Measurements from ENCODE around the gene TTYH2.
A peak's percentile ranks its signal among the peaks of the same experiment; 100 is the strongest.
"Not testable (repeated sequence)": the region's sequence is repeated elsewhere in the genome, so short reads cannot be mapped to it uniquely, and the experiment has no call there.

TTYH2 gene, protein sequence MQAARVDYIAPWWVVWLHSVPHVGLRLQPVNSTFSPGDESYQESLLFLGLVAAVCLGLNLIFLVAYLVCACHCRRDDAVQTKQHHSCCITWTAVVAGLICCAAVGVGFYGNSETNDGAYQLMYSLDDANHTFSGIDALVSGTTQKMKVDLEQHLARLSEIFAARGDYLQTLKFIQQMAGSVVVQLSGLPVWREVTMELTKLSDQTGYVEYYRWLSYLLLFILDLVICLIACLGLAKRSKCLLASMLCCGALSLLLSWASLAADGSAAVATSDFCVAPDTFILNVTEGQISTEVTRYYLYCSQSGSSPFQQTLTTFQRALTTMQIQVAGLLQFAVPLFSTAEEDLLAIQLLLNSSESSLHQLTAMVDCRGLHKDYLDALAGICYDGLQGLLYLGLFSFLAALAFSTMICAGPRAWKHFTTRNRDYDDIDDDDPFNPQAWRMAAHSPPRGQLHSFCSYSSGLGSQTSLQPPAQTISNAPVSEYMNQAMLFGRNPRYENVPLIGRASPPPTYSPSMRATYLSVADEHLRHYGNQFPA

DNA sequence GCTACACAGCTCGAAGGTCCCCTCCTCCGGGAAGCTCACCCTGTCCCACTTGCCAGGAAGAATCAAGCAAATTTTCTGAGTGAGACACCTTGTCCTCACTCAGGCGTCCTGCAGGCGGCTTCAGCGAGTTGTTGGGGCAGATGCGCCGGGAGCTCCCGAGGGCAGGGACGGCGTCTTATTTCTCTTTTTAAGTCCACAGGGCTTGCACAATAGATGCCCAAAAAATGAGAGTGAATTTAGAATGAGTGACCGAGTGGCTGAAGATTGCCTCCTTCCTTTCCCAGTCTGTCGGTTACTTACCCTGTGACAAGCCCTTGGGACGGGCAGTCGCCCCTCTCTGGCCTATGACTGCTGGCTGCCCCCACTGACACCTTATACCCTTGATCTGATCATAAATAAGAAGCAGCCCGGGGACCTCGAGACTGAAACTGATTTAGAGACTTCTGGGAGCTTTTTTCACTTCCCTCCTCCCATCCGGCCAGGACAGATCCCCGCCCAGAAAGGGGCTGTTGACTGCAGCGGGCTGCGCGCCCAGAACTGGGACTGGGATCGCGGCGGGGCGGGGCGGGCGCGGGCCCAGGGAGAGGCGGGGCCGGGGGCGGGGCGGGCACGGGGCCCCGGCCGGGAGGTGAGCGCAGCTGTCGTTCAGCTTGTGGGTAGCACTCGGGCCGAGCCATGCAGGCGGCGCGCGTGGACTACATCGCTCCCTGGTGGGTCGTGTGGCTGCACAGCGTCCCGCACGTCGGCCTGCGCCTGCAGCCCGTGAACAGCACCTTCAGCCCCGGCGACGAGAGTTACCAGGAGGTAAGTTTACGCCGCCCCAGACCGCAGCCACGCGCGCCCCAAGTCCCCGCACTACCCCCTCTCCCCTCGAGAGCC lies at the start of gene TTYH2:
TTYH2 (plus strand) TSS at position 659 of the 879 bp plus-strand sequence; CDS start at position 676, 17 bp downstream.
- peak; percentile 58 for DNase-seq

DNA sequence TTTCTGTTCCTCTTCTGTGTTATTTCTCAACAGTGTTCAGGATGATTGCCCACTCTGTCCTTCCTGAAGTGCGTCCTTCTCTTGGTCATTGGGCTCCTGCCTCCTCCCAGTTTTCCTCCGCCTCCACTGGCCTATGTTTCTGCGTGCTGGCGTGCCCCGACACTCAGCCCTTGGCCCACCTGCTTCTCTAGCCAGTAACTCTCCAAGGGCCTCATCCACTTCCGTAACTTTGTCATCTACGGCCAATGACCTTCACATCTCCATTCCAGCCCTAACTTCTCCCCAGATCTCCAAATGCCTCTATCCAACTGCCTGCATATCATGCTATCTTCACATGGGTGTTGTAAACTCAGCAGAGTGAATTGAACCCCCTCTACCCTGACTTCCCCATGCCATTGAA lies 49.5 kb upstream of the TTYH2 start:
- no peak for DNase-seq

DNA sequence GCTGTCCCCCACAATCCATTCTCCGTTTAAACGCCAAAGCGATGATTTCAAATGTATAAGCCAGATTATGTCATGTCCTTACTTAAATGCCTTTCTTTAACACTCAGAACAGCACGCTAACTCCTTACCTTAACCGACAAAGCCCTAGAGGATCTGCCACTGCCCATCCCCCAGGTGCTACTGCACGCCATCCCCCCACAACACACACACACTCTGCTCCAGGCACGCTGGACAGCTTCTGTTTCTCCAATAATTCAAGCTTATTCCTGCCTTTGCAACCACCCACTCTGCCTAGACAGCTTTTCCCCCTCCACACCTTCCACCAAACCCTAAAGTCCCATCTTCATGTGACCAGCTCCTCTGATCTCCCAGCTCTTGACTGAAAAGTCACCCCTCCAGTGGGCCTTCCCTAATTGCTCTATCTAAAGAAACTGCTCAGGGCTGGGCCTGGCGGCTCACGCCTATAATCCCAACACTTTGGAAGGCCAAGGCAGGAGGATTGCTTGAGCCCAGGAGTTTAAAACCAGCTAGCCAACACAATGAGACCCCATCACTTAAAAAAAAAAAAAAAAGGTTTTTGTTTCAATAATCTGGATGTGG lies 48.8 kb upstream of the TTYH2 start:
- no peak for DNase-seq

DNA sequence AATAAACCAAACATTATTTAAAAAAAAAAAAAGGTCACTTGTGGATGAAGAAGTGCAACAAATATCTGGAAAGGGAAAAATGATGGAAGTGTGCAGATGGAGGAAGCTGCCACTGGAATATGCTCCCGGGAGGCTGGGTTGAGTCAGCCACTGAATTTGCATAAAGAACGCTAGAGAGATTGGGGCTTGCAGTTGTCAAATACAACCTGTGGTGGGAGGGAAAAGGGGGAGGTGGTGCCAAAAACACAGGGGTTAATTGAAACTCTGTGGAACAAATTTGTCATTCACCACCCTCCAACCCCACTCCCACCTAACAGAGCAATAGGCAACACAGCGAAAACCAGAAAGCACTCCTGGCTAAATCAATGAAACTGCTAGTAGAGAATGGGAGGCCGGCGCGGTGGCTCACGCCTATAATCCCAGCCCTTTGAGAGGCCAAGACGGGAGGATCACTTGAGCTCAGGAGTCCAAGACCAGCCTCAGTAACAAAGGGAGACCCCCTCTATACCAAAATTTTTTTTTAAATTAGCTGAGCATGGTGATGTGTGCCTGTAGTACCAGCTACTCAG lies 47.5 kb upstream of the TTYH2 start:
- no peak for DNase-seq

DNA sequence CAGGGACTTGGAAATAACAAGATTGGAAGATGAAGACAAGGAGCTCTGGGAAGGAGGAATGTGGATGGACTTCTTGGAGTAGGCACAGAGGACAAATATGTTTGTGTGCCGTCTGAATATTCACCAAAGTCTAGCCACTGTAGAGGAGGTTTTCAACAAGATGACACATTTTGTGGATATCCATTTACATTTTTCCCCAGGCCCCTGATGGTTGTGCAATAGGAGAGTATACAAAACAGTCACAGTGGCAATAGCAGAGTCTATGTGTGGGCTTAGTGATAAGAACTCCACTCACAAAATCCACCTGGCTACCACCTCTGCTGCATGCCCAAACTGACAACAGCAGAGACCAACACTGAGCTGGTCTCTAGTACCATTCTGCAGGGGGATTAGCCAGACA lies 42.4 kb upstream of the TTYH2 start:
- no peak for DNase-seq

DNA sequence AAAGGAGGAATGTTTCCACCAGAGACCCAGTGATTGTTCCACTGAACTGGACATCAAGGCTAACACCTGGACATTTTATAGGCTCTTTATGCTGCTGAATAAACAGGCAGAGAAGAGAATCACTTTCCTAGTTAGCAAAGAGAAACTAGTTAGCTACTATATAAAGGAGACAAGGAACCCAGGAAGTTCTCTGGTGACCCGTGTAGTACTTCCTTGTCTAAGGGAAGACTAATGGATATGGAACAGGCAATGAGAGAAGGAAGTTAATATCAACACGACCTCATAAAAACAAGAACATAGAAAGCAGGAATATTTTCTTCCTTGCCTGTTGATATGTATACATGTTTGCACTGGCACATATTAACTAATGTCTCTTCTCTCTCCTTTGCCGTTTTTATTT lies 40.7 kb upstream of the TTYH2 start:
- no peak for DNase-seq

DNA sequence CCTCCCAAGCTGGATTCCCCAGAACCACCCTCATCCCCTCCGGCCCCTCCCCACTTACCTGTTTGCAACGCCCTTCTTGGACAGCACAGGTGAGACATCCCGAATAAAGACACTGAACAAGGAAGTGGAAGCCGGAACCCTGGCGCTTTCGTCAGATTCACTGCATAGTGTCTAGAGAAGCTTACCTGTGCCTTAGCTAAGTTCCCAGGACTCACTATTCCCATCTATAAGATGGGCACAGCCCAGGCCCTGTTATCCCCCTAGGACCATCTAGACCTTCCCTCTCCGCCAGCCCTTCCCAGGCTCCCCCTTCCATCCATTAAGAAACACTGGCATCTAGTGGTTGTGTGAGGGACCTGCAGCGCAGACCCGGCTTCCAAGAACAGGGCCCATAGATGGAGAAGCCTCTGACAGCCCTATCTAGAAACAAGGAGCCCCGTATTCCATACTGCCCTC lies 36.8 kb upstream of the TTYH2 start:
- peak; percentile 31 for DNase-seq

DNA sequence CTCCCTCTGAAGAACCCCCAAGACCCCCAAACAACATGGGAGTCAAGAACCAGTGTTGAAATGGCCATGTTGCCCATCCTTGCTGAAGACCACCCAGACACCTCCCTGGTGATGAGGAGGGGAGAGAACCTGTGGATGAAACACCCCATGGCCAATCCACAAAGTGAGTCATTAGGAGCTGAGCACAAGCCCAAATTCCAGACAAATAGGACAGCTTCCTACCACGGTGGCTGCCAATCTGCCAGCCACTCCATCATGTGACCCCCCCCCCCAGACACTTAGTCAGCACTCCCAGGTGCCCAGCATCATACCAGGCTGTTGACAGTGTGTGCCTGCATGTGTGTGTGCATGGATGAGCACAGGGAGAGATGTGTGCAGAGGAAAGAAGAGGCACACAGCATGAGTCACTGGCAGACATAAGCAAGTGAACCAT lies 36.3 kb upstream of the TTYH2 start:
- no peak for DNase-seq

DNA sequence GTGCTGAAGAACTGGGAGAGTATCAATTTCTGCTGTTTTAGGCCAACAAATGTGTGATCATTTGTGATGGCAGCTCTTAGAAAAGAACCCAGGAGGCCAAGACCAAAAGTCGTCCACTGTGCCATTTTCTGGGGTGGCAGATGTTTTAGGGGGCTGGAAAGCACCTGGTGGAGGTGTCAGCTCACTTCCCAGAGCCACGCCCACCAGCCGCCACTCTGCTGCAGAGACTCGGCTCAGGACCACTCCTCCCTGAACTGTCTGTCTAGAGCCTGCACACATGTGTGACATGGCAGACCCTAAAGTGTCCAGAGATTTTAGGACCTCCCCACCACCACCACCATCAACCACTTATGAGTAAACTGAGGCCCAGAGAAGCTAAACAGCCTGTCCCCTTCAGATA lies 33.8 kb upstream of the TTYH2 start:
- no peak for DNase-seq

DNA sequence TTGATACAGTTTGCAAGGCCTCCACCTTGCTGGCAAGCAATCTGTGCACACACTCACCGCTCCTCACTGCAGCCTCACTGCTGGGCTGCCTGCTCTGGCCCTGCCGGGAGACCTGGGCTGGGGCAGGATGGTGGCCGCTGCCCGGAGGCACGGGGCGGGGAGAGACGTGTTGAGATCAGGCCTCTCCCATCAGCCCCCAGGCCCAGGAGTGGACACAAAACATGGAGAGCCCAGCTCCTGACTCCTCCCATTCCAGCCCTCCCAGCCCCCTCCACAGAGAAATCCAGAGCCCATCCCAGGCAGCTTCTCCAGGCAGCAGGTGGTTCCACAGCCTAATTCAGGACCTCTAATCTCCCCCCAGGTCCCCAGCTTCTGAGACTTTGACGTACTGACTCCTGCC lies 33.0 kb upstream of the TTYH2 start:
- DNase-seq: no peak

DNA sequence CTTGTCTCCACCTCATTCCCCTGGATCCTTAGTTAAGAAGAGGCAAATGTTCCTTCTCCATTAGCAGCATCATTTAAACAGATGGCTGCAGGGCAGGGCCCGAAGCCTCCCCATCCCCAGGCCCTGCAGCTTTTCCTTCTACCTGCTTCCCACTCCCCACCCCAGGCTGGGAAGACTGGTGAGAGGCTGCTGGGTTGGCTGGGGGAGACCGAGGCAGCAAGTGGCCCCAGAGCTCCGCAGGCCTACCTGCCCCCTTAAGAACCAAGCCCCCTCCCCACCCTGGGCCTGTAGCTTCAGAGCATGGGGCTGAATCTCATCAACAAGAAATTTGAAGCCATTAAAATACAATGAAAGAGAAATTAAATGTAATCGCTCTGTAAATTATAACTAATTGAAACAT lies 32.0 kb upstream of the TTYH2 start:
- DNase-seq: no peak

DNA sequence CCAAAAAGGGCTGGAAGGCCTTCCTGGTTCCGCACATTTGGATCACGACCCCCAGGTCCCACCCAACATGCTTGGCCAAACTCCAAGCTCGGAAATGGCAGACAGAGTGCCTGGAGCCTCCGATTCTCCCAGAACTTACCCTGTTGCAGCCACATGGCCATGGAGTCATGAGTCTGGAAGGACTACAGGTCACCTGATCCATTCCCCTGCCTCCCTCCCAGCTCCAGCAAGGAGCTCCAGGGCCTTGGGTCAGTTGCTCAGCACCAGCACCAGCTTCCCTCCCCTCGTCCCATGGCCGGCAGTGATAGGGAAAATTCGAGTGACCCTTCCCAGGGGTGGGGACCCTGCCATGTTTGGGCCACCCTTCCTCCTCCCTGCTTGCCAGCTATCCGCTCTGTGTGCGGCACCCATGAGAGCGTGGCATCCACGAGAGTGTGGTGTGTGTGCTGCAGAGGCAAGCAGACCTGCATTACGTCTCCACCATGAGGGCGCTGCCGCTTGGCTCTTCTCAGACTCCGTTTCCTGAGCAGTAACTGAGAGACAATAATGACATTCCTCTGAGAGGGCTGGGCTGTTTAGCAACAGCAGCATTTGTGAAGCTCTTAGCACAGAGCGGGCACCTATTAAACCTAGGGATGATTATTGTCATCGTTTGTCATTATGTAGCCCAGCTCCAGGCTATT lies 31.2 kb upstream of the TTYH2 start:
- DNase-seq: no peak

DNA sequence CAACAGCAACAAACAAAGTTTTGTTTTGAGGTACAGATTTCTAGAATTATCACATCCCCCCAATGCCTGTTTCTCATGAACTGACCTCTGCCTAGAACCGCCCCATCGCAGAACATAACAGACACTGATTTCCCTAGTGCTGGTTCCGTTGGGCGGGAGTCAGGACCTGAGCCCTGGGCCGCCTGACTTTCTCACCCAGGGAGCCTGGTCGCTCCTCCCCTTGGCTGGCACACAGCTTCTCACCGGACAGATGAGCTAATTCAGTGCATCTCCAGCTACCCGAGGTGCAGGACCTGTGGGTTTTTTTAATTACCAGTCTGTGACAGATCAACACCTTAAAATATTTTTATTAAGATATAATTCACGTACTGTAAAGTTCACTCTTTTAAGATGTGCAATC lies 30.0 kb upstream of the TTYH2 start:
- DNase-seq: no peak

DNA sequence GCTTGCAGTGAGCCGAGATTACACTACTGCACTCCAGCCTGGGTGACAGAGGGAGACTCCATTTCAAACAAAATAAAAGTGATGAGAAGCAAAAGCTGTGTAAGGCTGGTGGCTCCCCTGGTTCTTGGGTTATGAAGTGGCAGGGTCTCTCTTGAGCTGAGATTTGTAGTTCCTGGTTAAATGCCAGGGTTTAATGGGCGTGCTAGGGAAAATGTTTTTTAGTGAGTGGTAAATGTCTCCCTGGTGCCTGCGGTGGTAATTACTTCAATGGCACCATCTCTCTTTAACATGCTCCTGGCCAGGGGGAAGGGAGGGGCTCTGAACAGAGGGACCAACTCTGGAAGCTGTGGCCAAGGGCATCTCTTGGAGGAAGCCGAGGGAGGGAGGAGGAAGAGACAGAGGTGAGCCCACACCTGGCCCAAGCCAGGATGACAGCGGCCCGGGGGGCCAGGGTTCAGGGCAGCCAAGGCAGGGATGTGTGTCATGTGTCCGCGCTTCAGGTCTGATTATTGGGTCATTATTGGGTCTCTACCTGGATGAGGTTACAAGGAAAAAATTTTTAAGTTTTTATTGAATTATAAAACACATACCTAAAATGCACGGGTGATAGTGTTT lies 27.7 kb upstream of the TTYH2 start:
- no peak for DNase-seq

DNA sequence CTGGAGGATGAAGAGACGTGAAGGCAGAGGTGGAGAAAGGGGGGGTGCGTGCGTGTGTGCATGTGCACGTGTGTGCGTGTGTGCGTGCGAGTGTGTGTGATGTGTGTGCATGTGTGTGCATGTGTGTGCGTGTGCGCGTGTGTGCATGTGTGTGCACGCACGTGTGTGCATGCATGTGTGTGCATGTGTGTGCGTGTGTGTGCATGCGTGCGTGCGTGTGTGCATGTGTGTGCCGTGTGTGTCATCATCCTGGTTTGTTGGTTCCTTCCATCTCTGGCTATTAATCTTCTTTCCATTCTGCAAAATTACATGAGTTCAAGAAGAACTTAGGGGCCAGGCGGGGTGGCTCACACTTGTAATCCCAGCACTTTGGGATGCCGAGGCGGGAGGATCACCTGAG lies 26.9 kb upstream of the TTYH2 start:
- DNase-seq: no peak

DNA sequence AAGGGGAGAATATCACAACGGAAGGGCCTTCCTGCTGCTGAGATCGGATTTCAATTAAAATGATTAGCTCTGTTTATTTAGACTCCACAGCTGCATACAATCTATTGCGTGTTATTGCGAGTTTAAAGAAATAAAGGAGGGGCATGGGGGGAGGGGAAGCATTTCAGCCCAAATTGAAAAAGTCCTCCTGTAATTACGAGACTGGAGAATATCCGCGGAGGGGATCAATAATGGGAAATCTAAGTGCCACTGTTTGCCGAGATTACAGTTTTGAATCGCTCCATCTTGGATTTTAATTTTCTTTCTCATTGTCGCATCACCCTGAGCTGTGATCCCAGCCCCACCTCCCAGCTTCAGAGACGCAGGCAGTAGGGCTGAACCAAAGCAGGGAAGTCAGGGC lies 25.6 kb upstream of the TTYH2 start:
- DNase-seq: no peak

DNA sequence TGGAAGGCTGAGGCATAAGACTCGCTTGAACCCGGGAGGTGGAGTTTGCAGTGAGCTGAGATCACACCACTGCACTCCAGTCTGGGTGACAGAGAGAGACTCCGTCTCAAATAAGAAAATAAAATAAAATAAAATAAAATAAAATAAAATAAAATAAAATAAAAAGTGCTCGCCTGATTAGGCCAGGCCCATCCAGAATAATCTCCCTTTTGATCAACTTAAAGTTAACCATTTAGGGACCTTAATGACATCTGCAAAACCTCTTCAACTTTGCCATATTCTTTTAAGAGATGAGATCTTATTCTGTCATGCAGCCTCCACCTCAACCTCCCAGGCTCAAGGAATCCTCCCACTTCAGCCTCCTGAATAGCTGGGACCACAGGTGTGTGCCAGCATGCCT lies 24.7 kb upstream of the TTYH2 start:
- not testable (repeated sequence) for DNase-seq

DNA sequence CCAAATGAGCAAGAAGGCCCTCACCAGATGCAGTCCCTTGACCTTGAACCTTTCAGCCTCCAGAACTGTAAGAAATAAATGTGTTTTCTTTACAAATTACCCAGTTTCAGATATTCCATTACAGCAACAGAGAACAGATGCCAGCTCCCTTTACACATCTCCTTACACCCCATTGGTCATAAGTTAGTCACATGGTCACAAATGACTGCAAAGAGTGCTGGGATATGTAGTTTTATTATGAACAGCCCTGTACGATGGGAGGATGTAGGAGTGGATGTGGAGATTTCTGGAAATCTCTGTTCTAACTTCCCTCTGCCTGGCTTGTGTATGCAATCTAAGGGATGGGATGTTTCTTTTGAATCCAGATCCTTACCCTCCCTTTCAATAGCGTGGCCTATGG lies 23.2 kb upstream of the TTYH2 start:
- DNase-seq: no peak

DNA sequence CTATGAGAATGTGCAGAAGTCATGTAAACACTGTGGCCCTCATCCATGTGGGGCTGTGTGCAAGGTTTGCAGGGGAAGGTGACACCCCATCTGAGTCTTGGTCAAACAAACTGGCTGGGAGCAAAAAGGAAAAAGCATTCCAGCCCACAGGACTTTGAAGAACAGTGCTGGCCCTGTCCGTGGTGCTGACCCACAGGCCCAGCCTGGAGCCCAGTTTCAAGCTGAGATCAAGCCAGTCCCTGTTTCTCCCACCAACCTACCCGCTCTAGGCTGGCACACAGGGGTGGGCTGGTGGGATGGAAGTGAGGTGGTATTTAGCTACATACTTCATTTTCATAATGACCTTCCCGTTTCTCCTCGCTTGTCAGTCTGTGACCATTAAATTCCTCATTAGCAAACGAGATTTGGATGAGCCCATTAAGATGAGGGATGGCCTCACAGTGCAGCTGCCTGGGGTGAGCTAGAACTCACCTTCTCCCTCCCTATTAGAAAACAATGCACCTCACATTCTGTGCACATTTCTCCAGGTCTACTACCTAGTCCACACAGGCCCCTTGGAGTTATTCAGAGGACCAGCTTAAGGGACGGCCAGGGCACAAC lies 22.5 kb upstream of the TTYH2 start:
- DNase-seq: no peak

DNA sequence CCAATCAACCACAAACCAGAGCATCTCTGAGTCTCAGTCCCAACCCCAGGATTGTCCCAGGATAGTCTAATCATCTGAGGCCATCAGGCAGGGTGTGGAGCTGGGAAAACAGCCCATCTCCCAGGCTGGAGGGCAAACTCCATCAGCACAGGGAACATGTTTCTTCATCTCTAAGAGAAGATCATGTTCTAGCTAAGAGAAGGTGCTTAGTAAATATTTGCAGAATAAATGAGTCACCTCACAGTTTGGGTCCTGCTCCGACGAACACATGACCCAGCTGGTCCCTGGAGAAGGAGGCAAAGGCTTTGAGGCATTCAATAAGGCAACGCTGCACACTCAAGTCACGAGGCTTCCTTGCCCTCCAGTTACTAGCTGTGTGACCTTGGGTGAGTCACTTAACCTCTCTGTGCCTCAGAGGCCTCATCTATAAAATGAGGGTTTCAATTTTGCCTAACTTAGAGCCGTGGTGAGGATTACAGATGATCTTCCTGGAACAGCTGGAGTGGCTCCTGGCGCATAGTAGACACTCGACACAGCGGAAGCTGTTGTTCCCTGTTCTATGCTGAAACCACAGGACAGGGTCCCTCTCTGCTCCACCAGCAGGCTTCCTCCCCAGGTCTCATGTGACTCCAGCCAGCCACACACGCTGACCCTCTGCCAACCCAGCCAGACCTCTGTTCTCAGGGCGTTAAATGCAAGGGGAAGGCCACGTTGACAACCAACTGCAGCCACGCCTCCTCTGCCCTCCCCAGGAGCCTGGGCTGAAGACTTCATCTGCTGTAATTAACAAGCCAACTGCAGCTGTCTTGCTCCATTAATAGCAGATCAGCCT lies 20.2 kb upstream of the TTYH2 start:
- DNase-seq: no peak

DNA sequence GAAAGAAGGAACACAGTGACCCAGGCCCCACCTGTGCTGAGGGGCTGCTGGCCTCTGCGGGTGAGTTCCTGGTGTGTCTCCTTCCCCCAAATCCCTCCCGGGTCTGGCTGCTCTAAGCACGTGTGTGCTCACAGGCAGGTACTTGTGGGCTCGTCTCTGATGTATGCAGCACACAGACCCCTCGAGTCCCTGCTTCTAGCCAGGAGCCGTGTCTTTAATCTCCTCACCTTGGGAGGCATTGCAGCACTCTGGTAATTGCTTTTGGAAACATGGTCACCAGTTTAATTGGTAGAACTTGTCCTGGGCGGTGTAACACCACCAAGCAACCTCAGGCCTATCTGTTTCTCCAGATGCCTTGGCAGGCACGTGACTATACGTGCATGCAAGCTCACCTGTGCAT lies 18.7 kb upstream of the TTYH2 start:
- DNase-seq: no peak

Measured in NCI-H1048 (cell line).